Keratinocyte (primary cell): ENCODE data around the gene MVB12A. TPM values are rescaled to one million over a fixed set of nuclear protein-coding genes. Genes with fewer than 3 reads are reported as not detected.

Experiments
- DNase-seq: peaks from one replicate; pipeline ENCODE4 v3.0.0-alpha.2; 2011; ENCODE audit warnings: low read depth, missing footprints, low spot score
- FAIRE-seq: peaks from 2 replicates; lab custom pipeline; 2011; peaks lifted over from hg19 to GRCh38; lab: Jason Lieb, UNC
- H2AFZ ChIP-seq: 2 replicates; pipeline ENCODE4 v1.6.0; 2012; ENCODE audit warnings: low read length, control low read depth, inconsistent platforms; ENCODE audit not compliant: control insufficient read depth
- H3K27ac ChIP-seq: 2 replicates; pipeline ENCODE4 v1.5.1; 2011; ENCODE audit warnings: low read length; ENCODE audit not compliant: control insufficient read depth, insufficient read depth
- H3K27me3 ChIP-seq: 3 replicates; pipeline ENCODE4 v1.6.0; 2011; ENCODE audit warnings: low read length; ENCODE audit not compliant: control insufficient read depth, insufficient read depth; ENCODE audit errors: extremely low read depth
- H3K36me3 ChIP-seq, 2 experiments: 2 replicates in 1 of 2; 3 replicates in 1 of 2; pipeline ENCODE4 v1.5.1; 2011; ENCODE audit warnings: low read length in 2 of 2, mild to moderate bottlenecking in 1 of 2; ENCODE audit not compliant: control insufficient read depth in 2 of 2, insufficient read depth in 2 of 2; ENCODE audit errors: extremely low read depth in 1 of 2
- H3K4me1 ChIP-seq: 3 replicates; pipeline ENCODE4 v1.5.1; 2011; ENCODE audit warnings: low read length; ENCODE audit not compliant: control insufficient read depth, insufficient read depth; ENCODE audit errors: extremely low read depth
- H3K4me2 ChIP-seq: 3 replicates; pipeline ENCODE4 v1.6.0; 2011; ENCODE audit warnings: low read depth, low read length; ENCODE audit not compliant: control insufficient read depth, insufficient read depth; ENCODE audit errors: extremely low read depth
- H3K4me3 ChIP-seq, 3 experiments: fragments of 200-600 bp in 1 of 3; sonication (generic) in 1 of 3; 2 replicates in 2 of 3; 3 replicates in 1 of 3; pipeline ENCODE4 v1.5.1; 2011 to 2016; ENCODE audit warnings: low read length in 3 of 3, mild to moderate bottlenecking in 3 of 3, control low read depth in 2 of 3, inconsistent platforms in 1 of 3, low read depth in 1 of 3, mixed read lengths in 1 of 3, mixed run types in 1 of 3, moderate library complexity in 1 of 3; ENCODE audit not compliant: control insufficient read depth in 2 of 3, insufficient read depth in 2 of 3; ENCODE audit errors: extremely low read depth in 1 of 3
- H3K79me2 ChIP-seq: 2 replicates; pipeline ENCODE4 v1.6.0; 2012; ENCODE audit warnings: low read length; ENCODE audit not compliant: control insufficient read depth, insufficient read depth
- H3K9ac ChIP-seq: 3 replicates; pipeline ENCODE4 v1.6.0; 2011; ENCODE audit warnings: low read length; ENCODE audit not compliant: control insufficient read depth, insufficient read depth; ENCODE audit errors: extremely low read depth
- H3K9me1 ChIP-seq: 3 replicates; pipeline ENCODE4 v1.6.0; 2011; ENCODE audit warnings: low read length; ENCODE audit not compliant: control insufficient read depth, insufficient read depth; ENCODE audit errors: extremely low read depth
- H3K9me3 ChIP-seq: 2 replicates; pipeline ENCODE4 v1.5.1; 2012; ENCODE audit warnings: low read depth, low read length; ENCODE audit not compliant: control insufficient read depth
- H4K20me1 ChIP-seq: 3 replicates; pipeline ENCODE4 v1.6.0; 2011; ENCODE audit warnings: low read length; ENCODE audit not compliant: control insufficient read depth, insufficient read depth; ENCODE audit errors: extremely low read depth
- EZH2 ChIP-seq: IDR thresholded peaks from one replicate; pipeline ENCODE4 v1.6.1; 2012; ENCODE audit warnings: inconsistent platforms, mild to moderate bottlenecking, low read length, moderate library complexity
- dilution Hi-C: fragments of 300-500 bp; cut with MboI; formaldehyde crosslinking; loops from one replicate; pipeline ENCODE4 v1.7.0; 2020; ENCODE audit warnings: low sequenced_read_pairs; ENCODE audit not compliant: extremely low pct_ligation_motif_present
- polyA plus RNA-seq, 5 experiments: library from polyadenylated mRNA; depleted of rRNA in 3 of 5; stranded (reverse) in 3 of 5; stranded (forward) in 1 of 5; unstranded in 1 of 5; fragments of >200 nt; gene quantifications; 1 replicate in 1 of 5; 2 replicates in 3 of 5; 3 replicates in 1 of 5; pipeline versions ENCODE4 v1.2.1 to v1.2.3, GENCODE V29; 2011 to 2012; ENCODE audit warnings: missing spikeins in 2 of 5, low read depth in 1 of 5, low replicate concordance in 1 of 5
- TF ChIP-seq, protein P1 (sequence below), 3 experiments: IDR thresholded peaks in 1 of 3; conservative IDR thresholded peaks in 1 of 3; optimal IDR thresholded peaks in 1 of 3; 2 replicates in 2 of 3; 3 replicates in 1 of 3; pipeline versions ENCODE3 to v1.5.1; 2011; ENCODE audit warnings: low read length in 3 of 3, mild to moderate bottlenecking in 3 of 3, moderate library complexity in 2 of 3, control low read depth in 1 of 3, inconsistent platforms in 1 of 3; ENCODE audit not compliant: insufficient read depth in 2 of 3; ENCODE audit errors: extremely low read depth in 1 of 3

The MVB12A gene
- polyA plus RNA-seq, 1 donor (not counting 4 experiments of a cell fraction or from before 2014, with no cell fraction given), result 23.3 TPM

DNA sequence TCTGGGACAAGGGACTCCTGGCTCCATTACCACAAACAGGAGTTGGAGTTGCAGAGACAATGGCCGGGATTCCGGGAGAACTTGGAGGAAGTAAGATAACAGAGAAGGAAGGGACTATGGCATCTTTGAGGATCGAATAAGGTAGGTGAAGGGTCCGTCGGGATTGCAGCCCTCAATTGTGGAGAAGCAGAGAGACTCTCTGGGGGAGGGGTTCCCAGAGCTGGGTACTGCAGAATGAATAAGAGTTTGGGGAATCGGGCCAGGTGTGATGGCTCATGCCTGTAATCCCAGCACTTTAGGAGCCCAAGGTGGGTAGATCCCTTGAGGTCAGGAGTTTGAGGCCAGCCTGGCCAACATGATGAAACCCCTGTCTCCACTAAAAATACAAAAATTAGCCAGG lies 18.2 kb upstream of the MVB12A start:
- H3K36me3 ChIP-seq, result no peaks in the 10 kb centered on the region
- TF ChIP-seq EZH2, result no peak
- TF ChIP-seq, protein P1, sequence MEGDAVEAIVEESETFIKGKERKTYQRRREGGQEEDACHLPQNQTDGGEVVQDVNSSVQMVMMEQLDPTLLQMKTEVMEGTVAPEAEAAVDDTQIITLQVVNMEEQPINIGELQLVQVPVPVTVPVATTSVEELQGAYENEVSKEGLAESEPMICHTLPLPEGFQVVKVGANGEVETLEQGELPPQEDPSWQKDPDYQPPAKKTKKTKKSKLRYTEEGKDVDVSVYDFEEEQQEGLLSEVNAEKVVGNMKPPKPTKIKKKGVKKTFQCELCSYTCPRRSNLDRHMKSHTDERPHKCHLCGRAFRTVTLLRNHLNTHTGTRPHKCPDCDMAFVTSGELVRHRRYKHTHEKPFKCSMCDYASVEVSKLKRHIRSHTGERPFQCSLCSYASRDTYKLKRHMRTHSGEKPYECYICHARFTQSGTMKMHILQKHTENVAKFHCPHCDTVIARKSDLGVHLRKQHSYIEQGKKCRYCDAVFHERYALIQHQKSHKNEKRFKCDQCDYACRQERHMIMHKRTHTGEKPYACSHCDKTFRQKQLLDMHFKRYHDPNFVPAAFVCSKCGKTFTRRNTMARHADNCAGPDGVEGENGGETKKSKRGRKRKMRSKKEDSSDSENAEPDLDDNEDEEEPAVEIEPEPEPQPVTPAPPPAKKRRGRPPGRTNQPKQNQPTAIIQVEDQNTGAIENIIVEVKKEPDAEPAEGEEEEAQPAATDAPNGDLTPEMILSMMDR (optimal IDR thresholded peaks at IDR 0.05 in 1 of 3, IDR thresholded peaks at IDR 0.05 in 1 of 3, conservative IDR thresholded peaks at IDR 0.05 in 1 of 3; ENCODE audit: extremely low read depth in 1 of 3, insufficient read depth in 2 of 3, low read length in 3 of 3), result no peak
- dilution Hi-C loops, result no loop called here
- peaks cover 3% of the 10 kb centered on the region for H3K27me3 ChIP-seq
- H2AFZ ChIP-seq, result no peak overlapping the region
- H3K9me3 ChIP-seq, result no peaks in the 10 kb centered on the region
- no peak overlapping the region for H3K9ac ChIP-seq
- no peaks in the 10 kb centered on the region for H3K9me1 ChIP-seq
- FAIRE-seq, result no peak
- no peaks in the 10 kb centered on the region for H3K79me2 ChIP-seq
- H3K27ac ChIP-seq, result no peak overlapping the region
- H3K4me1 ChIP-seq, result no peaks in the 10 kb centered on the region
- no peaks in the 10 kb centered on the region for H4K20me1 ChIP-seq
- no peak overlapping the region for H3K4me3 ChIP-seq
- H3K4me2 ChIP-seq, result no peak overlapping the region
- DNase-seq, result no peak

GRCh38 chr19:17402982-17403855 lies 16.6 kb upstream of the MVB12A start:
- Histone ChIP-seq H3K4me1 (no peaks in the 10 kb centered on the region), H2AFZ (no peak overlapping the region), H3K27ac (no peak overlapping the region), H3K9ac (no peak overlapping the region), H3K9me1 (no peaks in the 10 kb centered on the region), H3K27me3 (peaks cover 3% of the 10 kb centered on the region), H3K4me2 (no peak overlapping the region), H3K36me3 (no peaks in the 10 kb centered on the region), H3K79me2 (no peaks in the 10 kb centered on the region), H3K9me3 (no peaks in the 10 kb centered on the region), H4K20me1 (no peaks in the 10 kb centered on the region), H3K4me3 (no peak overlapping the region)
- DNase-seq, result no peak
- no peak for FAIRE-seq
- TF ChIP-seq, protein P1 (optimal IDR thresholded peaks at IDR 0.05 in 1 of 3, IDR thresholded peaks at IDR 0.05 in 1 of 3, conservative IDR thresholded peaks at IDR 0.05 in 1 of 3; ENCODE audit: extremely low read depth in 1 of 3, insufficient read depth in 2 of 3, low read length in 3 of 3), result no peak
- TF ChIP-seq EZH2, result no peak
- dilution Hi-C loops, result no loop called here
